Sigmoid colon (tissue), 7 donors: ENCODE measurements around the gene RALGDS. TPM values are rescaled to one million over a fixed set of nuclear protein-coding genes. Genes with fewer than 3 reads are reported as not detected.

Experiments
- DNase-seq: peaks from one replicate; pipeline ENCODE4 v3.0.0-alpha.2; 2019
- H3K27ac ChIP-seq, 4 donors: fragments of 200-600 bp; sonication (generic); one replicate each; pipeline ENCODE4 v1.5.1; 2016 to 2019; ENCODE audit warnings: mild to moderate bottlenecking in 1 of 4
- H3K27me3 ChIP-seq, 3 donors: fragments of 200-600 bp; sonication (generic); one replicate each; pipeline ENCODE4 v1.5.1; 2019; ENCODE audit warnings: mild to moderate bottlenecking in 1 of 3
- H3K36me3 ChIP-seq, 4 donors: fragments of 200-600 bp; sonication (generic); one replicate each; pipeline ENCODE4 v1.5.1; 2016 to 2019
- H3K4me1 ChIP-seq, 4 donors: fragments of 200-600 bp; sonication (generic); one replicate each; pipeline ENCODE4 v1.5.1; 2017 to 2019
- H3K4me3 ChIP-seq, 4 donors: fragments of 200-600 bp; sonication (generic); one replicate each; pipeline ENCODE4 v1.5.1; 2017 to 2019; ENCODE audit warnings: mild to moderate bottlenecking in 2 of 4, moderate library complexity in 1 of 4
- H3K9me3 ChIP-seq, 4 donors: fragments of 200-600 bp in 3 of 4; sonication (generic) in 3 of 4; one replicate each; pipeline versions ENCODE4 v1.5.1 to v1.6.1; 2013 to 2019
- CTCF ChIP-seq, 4 experiments: fragments of 450-650 bp in 3 of 4; fragments of 200-600 bp in 1 of 4; IDR thresholded peaks; one replicate each; pipeline ENCODE4 v1.5.1; 2016 to 2019; ENCODE audit warnings: antibody characterized with exemption in 4 of 4, mild to moderate bottlenecking in 3 of 4, moderate library complexity in 2 of 4
- EP300 ChIP-seq, 4 donors: sonication (generic); formaldehyde crosslinking; IDR thresholded peaks; one replicate each; pipeline ENCODE4 v1.6.1; 2017; ENCODE audit warnings: antibody characterized with exemption in 4 of 4
- POLR2A ChIP-seq, 2 donors: fragments of 450-650 bp; IDR thresholded peaks; one replicate each; pipeline ENCODE4 v1.6.1; 2016; ENCODE audit warnings: antibody characterized with exemption in 2 of 2, mild to moderate bottlenecking in 2 of 2, moderate library complexity in 2 of 2
- POLR2AphosphoS5 ChIP-seq, 4 donors: sonication (generic); formaldehyde crosslinking; IDR thresholded peaks; one replicate each; pipeline ENCODE4 v1.6.1; 2017; ENCODE audit warnings: antibody characterized with exemption in 4 of 4
- WGBS, 2 donors: extraction: QIAGEN DNeasy Blood & Tissue Kit; methylation state at CpG; one replicate each; pipeline ENCODE4 v1.1.7; 2013; 5-methylcytosine and 5-hydroxymethylcytosine counted together
- intact Hi-C: fragments of 100-400 bp; cut with DNase I; formaldehyde crosslinking; loops from one replicate; pipeline ENCODE4 v1.15.1; 2023
- polyA plus RNA-seq, 3 donors: library from polyadenylated mRNA; stranded (reverse); fragments of 200-250 nt; gene quantifications; one replicate each; pipeline ENCODE4 v1.2.3, GENCODE V29; 2013
- total RNA-seq, 4 donors: library from RNA; depleted of rRNA; stranded (reverse); fragments of >200 nt; gene quantifications; one replicate each; pipeline ENCODE4 v1.1.0, GENCODE V29; 2016
- donor health status: healthy with polysubstance abuse.
- donor health status: Bipolar disorder and iron deficiency.
- donor health status: healthy.

Gene RALGDS
- total and polyA plus RNA-seq, 7 donors, result 27.6 to 52.7 (median 39.6) TPM

DNA sequence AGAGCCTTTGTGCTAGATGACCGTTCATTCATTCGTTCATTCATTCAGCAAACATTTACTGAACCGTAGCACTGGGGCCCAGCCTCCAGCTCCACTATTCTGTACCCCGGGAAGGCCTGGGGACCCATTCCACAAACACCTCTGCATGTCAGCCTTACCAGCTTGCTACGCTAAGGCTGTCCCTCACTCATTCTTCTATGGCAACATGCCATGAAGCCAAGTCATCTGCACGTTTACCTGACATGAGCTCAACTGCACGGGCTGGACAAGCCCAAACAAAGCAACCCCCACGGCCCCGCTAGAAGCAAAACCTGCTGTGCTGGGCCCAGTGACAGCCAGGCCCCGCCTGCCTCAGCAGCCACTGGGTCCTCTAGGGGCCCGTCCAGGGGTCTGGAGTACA lies 53.2 kb downstream of the RALGDS start:
- H3K9me3 ChIP-seq, result no peaks in the 10 kb centered on the region
- DNase-seq, result no peak

DNA sequence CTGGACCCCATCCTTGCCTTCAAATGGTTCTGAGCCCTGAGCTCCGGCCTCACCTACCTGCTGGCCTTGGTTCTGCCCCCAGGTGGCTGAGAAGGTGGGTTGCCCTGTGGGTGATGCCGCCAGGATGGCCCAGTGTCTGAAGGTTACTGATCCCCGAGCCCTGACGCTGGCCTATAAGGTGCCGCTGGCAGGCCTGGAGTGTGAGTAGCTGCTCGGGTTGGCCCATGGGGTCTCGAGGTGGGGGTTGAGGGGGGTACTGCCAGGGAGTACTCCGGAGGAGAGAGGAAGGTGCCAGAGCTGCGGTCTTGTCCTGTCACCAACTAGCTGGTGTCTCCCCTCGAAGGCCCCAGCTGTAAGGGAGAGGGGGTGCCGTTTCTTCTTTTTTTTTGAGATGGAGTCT lies 54.0 kb downstream of the RALGDS start:
- no peak overlapping the region for H3K4me3 ChIP-seq
- no peak overlapping the region for H3K27ac ChIP-seq
- H3K9me3 ChIP-seq, result no peaks in the 10 kb centered on the region
- peaks cover 0 to 3% (median 0%) of the 10 kb centered on the region in 4 donors for H3K36me3 ChIP-seq
- no peaks in the 10 kb centered on the region for H3K4me1 ChIP-seq
- WGBS, 2 donors, result 94 to 95% methylated on average over 11 of the region's 11 CpGs
- intact Hi-C loops, result no loop called here
- no peak for DNase-seq
- no peaks in the 10 kb centered on the region for H3K27me3 ChIP-seq
- no peak for TF ChIP-seq CTCF (IDR thresholded peaks at IDR 0.05)

More for the DNA sequence above, 53.2 kb downstream of the RALGDS start:
- intact Hi-C loops, result no loop called here
- TF ChIP-seq CTCF (IDR thresholded peaks at IDR 0.05) (no peak), EP300 (IDR thresholded peaks at IDR 0.05) (no peak), POLR2A (IDR thresholded peaks at IDR 0.05) (no peak), POLR2AphosphoS5 (IDR thresholded peaks at IDR 0.05) (no peak)
- Histone ChIP-seq H3K27ac (no peak overlapping the region), H3K4me3 (no peak overlapping the region), H3K27me3 (no peaks in the 10 kb centered on the region), H3K36me3 (peaks cover 0 to 3% (median 0%) of the 10 kb centered on the region in 4 donors), H3K4me1 (no peaks in the 10 kb centered on the region)
- 86 to 89% methylated on average over 11 of the region's 11 CpGs for WGBS, 2 donors

DNA sequence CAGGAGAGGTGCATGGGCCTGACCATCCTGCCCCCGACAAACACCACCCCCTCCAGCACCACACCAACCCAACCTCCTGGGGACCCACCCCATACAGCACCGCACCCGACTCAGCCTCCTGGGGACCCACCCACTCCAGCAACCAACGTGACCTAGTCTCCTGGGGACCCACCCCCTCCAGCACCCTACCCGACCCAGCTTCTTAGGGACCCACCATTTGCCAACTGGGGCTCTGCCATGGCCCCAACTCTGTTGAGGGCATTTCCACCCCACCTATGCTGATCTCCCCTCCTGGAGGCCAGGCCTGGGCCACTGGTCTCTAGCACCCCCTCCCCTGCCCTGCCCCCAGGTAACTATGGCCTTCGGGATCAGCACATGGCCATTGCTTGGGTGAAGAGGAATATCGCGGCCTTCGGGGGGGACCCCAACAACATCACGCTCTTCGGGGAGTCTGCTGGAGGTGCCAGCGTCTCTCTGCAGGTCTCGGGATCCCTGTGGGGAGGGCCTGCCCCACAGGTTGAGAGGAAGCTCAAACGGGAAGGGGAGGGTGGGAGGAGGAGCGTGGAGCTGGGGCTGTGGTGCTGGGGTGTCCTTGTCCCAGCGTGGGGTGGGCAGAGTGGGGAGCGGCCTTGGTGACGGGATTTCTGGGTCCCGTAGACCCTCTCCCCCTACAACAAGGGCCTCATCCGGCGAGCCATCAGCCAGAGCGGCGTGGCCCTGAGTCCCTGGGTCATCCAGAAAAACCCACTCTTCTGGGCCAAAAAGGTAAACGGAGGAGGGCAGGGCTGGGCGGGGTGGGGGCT lies 54.7 kb downstream of the RALGDS start:
- intact Hi-C loops, result no loop called here
- WGBS, 2 donors, result 93 to 94% methylated on average over 25 of the region's 25 CpGs

DNA sequence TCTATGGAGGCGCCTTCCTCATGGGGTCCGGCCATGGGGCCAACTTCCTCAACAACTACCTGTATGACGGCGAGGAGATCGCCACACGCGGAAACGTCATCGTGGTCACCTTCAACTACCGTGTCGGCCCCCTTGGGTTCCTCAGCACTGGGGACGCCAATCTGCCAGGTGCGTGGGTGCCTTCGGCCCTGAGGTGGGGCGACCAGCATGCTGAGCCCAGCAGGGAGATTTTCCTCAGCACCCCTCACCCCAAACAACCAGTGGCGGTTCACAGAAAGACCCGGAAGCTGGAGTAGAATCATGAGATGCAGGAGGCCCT lies 56.0 kb downstream of the RALGDS start:
- no peaks in the 10 kb centered on the region for H3K4me1 ChIP-seq
- H3K36me3 ChIP-seq, result peaks cover 0 to 3% (median 0%) of the 10 kb centered on the region in 4 donors
- no peak for TF ChIP-seq POLR2AphosphoS5 (IDR thresholded peaks at IDR 0.05)
- no peak for TF ChIP-seq POLR2A (IDR thresholded peaks at IDR 0.05)
- no peak for TF ChIP-seq EP300 (IDR thresholded peaks at IDR 0.05)
- no peak for TF ChIP-seq CTCF (IDR thresholded peaks at IDR 0.05)
- no peaks in the 10 kb centered on the region for H3K27me3 ChIP-seq
- H3K9me3 ChIP-seq, result no peaks in the 10 kb centered on the region
- DNase-seq, result no peak
- H3K4me3 ChIP-seq, result no peak overlapping the region
- no peak overlapping the region for H3K27ac ChIP-seq
- intact Hi-C loops, result no loop called here
- WGBS, 2 donors, result 94 to 95% methylated on average over 17 of the region's 17 CpGs

More for the DNA sequence above, 54.7 kb downstream of the RALGDS start:
- Histone ChIP-seq H3K9me3 (no peaks in the 10 kb centered on the region), H3K4me1 (no peaks in the 10 kb centered on the region), H3K27me3 (no peaks in the 10 kb centered on the region), H3K4me3 (no peak overlapping the region), H3K27ac (no peak overlapping the region), H3K36me3 (peaks cover 0 to 3% (median 0%) of the 10 kb centered on the region in 4 donors)
- DNase-seq, result no peak
- TF ChIP-seq POLR2AphosphoS5 (IDR thresholded peaks at IDR 0.05) (no peak), POLR2A (IDR thresholded peaks at IDR 0.05) (no peak), EP300 (IDR thresholded peaks at IDR 0.05) (no peak), CTCF (IDR thresholded peaks at IDR 0.05) (no peak)
